Osteocyte (in vitro differentiated cells): ENCODE measurements around the gene KRTAP10-7. TPM values are rescaled to one million over a fixed set of nuclear protein-coding genes. Genes with fewer than 3 reads are reported as not detected.
"Not testable (repeated sequence)": the region's sequence is repeated elsewhere in the genome, so short reads cannot be mapped to it uniquely, and the experiment has no call there.

Experiments
- DNase-seq: peaks from one replicate; pipeline ENCODE4 v3.0.0; 2021; ENCODE audit warnings: mixed read lengths; ENCODE audit not compliant: unreplicated experiment; ENCODE audit errors: extremely low spot score
- H3K27ac Mint-ChIP-seq: one replicate; pipeline ENCODE4 v1.8.0; 2021; ENCODE audit warnings: mild to moderate bottlenecking, mixed read lengths; ENCODE audit not compliant: unreplicated experiment
- H3K27me3 Mint-ChIP-seq: one replicate; pipeline ENCODE4 v1.8.0; 2021; ENCODE audit warnings: mixed read lengths; ENCODE audit not compliant: unreplicated experiment
- H3K36me3 Mint-ChIP-seq: one replicate; pipeline ENCODE4 v1.8.0; 2021; ENCODE audit warnings: mixed read lengths; ENCODE audit not compliant: unreplicated experiment
- H3K4me1 Mint-ChIP-seq: one replicate; pipeline ENCODE4 v1.8.0; 2021; ENCODE audit warnings: mixed read lengths; ENCODE audit not compliant: unreplicated experiment
- H3K4me3 Mint-ChIP-seq: one replicate; pipeline ENCODE4 v1.8.0; 2021; ENCODE audit warnings: mild to moderate bottlenecking, moderate library complexity, mixed read lengths; ENCODE audit not compliant: unreplicated experiment
- H3K9me3 Mint-ChIP-seq: one replicate; pipeline ENCODE4 v1.8.0; 2021; ENCODE audit warnings: mixed read lengths; ENCODE audit not compliant: unreplicated experiment
- CTCF ChIP-seq: fragments of 200-600 bp; sonication (generic); IDR thresholded peaks from 2 replicates; pipeline ENCODE4 v1.5.0; 2021; ENCODE audit warnings: antibody characterized with exemption, mild to moderate bottlenecking, moderate library complexity
- total RNA-seq: library from RNA; stranded (reverse); gene quantifications from 2 replicates; pipeline ENCODE4 v1.2.1, GENCODE V29; 2021

KRTAP10-7 gene
- total RNA-seq, 1 donor from 2014 or later, result not detected

- Mint-ChIP-seq H3K36me3 (no peaks in the 10 kb centered on the region), H3K27ac (no peak overlapping the region), H3K4me3 (no peak overlapping the region), H3K27me3 (no peaks in the 10 kb centered on the region), H3K9me3 (peaks cover 23% of the 10 kb centered on the region), H3K4me1 (no peaks in the 10 kb centered on the region)
- TF ChIP-seq CTCF, result no peak
- peak; percentile 44 for DNase-seq
Measured at GRCh38 chr21:44572959-44573583, 27.3 kb upstream of the KRTAP10-7 start.

GRCh38 chr21:44573630-44574456 lies 26.6 kb upstream of the KRTAP10-7 start, which contains the start of gene KRTAP10-4:
TSS of gene KRTAP10-4 (plus strand) at chr21:44573729. CDS start at chr21:44573759, 30 bp downstream.
- H3K36me3 Mint-ChIP-seq, H3K27ac Mint-ChIP-seq, H3K4me3 Mint-ChIP-seq, H3K27me3 Mint-ChIP-seq, H3K4me1 Mint-ChIP-seq, DNase-seq: not testable (repeated sequence)
- H3K9me3 Mint-ChIP-seq, result peaks cover 26% of the 10 kb centered on the region

- Mint-ChIP-seq H3K9me3 (peaks cover 26% of the 10 kb centered on the region), H3K27ac (no peak overlapping the region), H3K4me3 (no peak overlapping the region), H3K36me3 (no peaks in the 10 kb centered on the region), H3K27me3 (no peaks in the 10 kb centered on the region), H3K4me1 (no peaks in the 10 kb centered on the region)
- no peak for DNase-seq
- TF ChIP-seq CTCF, result no peak
Measured at GRCh38 chr21:44574457-44575306, 25.7 kb upstream of the KRTAP10-7 start.

GRCh38 chr21:44575307-44576024 lies 24.9 kb upstream of the KRTAP10-7 start:
- TF ChIP-seq CTCF, result no peak
- H3K4me1 Mint-ChIP-seq, result no peaks in the 10 kb centered on the region
- H3K9me3 Mint-ChIP-seq, result peaks cover 24% of the 10 kb centered on the region
- no peak for DNase-seq
- H3K27ac Mint-ChIP-seq, result no peak overlapping the region
- H3K4me3 Mint-ChIP-seq, result no peak overlapping the region
- no peaks in the 10 kb centered on the region for H3K27me3 Mint-ChIP-seq
- no peaks in the 10 kb centered on the region for H3K36me3 Mint-ChIP-seq

GRCh38 chr21:44576025-44576420 lies 24.4 kb upstream of the KRTAP10-7 start:
- H3K27me3 Mint-ChIP-seq, result no peaks in the 10 kb centered on the region
- DNase-seq, result no peak
- no peak for TF ChIP-seq CTCF
- H3K36me3 Mint-ChIP-seq, result no peaks in the 10 kb centered on the region
- H3K4me3 Mint-ChIP-seq, result no peak overlapping the region
- no peak overlapping the region for H3K27ac Mint-ChIP-seq
- H3K4me1 Mint-ChIP-seq, result no peaks in the 10 kb centered on the region
- peaks cover 22% of the 10 kb centered on the region for H3K9me3 Mint-ChIP-seq
